DMS153 (cell line): ENCODE measurements around the gene BAG5.

Experiments
- DNase-seq: peaks from one replicate; lab custom pipeline; 2025; lab: John Stamatoyannopoulos, UW

BAG5 gene

DNA sequence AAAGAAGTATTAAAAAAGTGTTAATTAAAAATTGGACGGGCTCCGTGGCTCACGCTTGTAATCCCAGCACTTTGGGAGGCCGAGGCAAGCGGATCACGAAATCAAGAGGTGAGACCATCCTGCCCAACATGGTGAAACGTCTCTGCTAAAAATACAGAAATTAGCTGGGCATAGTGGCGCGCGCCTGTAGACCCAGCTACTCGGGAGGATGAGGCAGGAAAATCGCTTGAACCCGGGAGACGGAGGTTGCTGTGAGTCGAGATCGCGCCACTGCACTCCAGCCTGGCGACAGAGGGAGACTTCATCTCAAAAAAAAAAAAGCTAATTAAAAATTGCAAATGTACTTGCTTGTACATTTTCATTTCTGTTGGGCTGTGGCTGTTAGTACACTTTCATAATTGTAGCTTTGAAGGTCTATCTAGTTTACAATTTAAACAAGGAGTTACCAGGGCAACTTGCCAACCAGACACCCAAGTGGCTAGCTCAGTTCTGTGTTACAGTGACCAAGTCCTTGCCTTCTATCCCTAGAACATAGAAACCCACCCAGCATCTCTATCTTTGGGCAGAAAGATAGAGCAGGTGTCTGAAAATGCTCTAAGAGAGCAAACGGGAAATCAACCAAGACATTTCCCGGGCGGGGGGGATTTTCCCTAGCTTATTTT, 1.5 kb upstream of the BAG5 start:
- DNase-seq = no peak

DNA sequence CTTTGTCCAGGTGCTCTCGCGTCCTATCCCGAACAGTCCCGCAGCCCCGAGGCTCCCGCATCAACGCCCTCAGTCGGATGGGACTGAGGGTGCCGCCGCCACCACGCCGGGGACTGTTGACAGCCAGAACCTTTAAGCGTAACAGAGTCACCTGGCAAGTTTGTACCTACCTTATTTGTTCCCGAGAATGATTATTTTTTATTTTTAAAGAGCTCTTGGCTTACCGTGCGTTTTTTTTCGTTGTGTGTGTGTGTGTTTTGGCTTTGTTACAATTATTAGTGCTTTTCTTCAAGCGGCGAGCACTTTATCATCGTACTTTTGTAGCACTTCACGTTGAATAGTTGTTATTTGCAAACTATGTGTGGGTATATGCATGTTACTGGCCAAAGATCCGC, 766 bp upstream of the BAG5 start:
- no peak for DNase-seq

DNA sequence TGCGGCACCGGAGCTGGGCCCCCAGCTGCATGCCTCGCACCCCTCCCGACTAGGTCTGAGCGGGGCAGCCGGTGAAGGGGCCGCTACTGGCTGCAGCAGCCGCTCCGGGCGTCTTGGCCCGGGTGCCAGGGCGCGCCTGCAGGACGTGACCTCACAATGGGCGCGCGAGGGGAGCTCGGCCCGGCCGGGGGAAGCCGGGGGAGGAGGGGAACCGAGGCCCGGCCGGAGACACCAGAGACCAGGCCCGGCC, 353 bp downstream of the BAG5 start:
- no peak for DNase-seq

DNA sequence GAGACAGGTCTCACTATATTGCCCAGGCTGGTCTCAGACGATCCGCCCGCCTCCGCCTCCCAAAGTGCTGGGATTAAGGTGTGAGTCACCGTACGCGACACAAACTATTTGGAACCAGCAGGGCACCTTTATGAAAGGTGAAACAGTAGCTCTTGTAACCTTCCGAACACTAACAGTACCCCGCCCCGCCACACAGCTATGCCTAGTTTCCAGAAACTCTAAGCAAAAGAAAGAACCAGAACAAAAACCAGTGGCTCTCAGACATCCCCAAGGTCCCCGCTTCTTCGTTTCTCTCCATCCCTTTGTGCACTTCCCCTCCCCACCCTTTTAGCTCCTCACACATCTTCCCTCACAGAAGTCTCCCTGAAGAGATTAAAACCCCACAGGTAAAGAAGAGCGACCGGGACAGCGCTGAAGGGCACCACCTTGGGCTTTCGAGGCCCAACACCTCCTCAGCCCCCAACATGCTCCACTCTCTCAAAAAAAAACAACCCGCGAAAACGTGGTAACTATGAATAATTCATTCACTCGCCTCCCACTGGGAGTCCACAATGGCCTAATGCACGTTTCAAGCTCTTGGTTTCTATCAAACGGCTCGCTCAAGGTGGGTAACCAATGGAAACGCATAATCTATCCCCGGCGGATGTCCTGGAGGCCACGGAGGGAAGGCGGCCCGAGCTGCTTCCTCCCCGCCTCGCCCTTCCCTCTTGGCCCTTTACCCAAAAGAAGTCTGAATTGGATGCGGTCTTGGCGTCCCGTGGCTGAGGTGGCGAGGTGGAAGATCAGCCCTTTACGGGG, 877 bp downstream of the BAG5 start:
- no peak for DNase-seq

DNA sequence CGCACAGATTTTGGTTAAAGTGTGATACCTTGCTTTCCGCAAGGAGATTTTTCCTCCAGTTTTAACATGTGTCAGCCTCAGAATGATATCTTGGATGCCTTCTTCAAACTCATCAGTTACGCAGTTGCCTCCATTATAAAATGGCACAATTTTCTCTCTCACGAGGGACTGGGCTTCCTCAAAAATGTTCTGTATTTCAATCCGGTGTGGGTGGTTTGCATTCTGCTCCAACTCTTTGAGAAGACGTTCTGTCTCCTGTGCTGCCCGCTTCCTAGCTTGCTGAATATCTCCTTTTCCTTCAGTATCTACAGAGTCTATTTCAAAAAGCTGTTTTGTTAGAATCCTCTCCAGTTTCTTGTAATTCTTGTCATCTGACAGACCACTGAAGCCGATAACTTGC, 1.8 kb downstream of the BAG5 start:
- DNase-seq = no peak

DNA sequence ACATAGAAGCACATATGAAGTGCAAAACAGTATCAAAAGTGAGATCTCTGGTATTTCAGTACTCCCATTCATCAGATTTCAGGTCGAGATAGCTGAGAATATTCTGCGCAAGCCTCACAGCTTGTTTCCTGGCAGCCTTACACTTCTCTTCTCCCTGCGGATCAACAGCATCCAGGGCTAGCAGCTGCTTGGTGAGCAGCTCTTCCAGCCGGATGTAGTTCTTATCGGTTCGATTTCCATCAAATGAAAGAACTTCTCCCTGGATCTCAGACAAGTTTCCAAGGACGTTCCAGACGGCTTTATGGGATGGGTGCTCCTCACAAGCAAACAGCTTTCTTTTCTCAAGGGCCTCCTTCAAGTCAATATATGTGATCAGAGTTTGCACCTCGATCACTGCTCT, 2.7 kb downstream of the BAG5 start:
- DNase-seq = no peak

DNA sequence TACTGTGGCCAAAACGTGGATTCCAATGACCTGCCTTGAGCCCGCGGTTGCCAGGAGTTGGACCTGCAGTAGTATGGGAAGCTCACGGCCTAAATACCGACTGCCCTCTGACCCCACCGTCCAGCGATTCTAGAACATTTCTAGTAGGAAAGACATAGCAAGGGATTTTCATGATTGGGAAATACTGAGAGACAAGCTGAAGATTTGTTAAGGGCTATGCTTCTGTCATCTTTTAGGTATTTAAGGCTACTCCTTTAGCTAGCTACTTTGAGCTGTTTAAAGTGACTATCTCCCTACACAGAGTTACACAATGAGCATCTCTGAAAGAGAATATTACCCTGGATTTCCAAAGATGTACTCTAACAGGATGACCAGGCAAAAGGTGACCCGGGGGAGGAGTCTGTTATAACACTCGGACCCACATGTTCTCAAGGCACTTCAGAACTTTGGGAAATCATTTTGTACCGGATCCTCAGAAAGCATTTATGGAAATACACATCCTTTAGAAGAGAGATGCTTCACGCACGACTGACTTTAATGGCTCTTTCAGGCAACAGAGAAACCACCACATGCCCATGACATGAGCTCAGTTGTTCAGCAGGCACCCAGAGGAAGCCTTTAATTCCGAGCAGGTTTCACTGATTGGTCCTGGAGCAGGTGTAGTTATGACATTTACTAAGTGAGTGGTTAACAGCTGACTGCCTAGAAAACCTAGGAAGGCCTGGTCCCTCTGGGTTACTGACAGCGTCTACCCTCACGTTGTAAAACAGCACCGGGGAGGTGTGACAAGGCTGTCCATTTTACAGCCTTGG, 4.2 kb downstream of the BAG5 start:
- DNase-seq = no peak

DNA sequence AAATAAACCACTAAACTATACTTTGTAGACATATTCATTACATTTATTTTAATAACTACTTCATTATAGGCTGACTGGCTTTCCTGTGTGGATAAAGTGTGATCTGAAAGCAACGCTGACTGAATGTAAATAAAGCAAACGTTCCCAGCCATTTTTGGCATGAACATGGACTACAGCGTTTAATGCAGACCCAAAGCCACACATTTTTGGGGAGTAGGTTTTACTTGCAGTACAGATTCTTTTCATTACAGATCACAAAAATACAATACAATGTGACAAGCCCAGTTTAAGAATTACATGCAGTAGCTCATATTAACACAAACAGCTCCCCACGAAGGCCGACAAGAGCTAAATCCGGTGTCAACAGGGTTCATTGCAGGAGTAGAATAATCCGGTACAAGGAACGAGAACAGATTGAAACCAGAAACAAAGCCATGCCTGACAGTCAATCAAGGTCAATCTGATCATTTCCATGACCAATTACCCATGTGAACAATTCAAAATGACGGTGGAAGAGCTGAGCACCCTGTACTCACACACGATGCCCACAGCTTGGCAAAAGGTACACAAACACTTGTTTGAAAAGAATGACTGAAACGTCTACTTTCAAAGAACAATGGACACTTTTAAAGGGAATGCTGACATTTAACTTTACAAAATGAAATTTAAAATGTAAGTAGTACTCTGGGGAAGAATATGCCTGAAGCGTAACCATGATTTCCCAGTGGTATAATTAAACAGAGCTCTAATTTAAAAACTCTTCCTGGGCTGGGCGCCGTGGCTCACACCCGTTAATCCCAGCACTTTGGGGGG, 5.3 kb downstream of the BAG5 start:
- no peak for DNase-seq

DNA sequence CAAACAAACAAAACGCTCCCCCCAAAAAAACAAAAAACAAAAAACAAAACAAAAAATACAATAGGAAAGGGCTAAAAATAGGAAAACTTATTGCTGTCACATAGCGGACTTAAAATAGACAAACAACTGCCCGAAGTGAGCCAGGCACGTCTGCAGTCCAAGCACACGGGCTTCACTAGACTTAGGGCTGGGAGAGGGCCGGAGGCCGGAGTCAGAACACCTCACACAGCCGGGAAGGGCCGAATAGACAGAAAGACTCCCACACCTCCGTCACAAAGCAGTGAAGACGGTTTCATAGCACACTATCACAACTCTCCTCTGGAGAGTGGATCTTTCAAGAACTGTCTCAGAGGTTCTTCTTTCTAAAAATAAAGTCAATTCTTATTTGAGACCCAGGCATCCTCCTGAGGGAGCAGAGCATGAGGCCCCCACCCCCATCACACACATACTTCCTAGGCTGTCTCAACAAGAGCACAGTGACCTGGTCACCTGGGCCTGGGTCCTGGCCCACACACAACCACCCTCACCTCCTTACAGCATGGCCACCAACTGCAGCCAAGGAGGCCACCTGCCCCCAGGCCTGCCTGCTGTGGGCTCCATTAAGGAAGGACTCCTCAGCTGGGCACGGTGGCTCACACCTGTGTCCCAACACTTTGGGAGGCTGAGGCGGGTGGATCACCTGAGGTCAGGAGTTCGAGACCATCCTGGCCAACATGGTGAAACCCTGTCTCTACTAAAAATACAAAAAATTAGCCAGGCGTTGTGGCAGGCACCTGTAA, 6.7 kb downstream of the BAG5 start:
- no peak for DNase-seq

DNA sequence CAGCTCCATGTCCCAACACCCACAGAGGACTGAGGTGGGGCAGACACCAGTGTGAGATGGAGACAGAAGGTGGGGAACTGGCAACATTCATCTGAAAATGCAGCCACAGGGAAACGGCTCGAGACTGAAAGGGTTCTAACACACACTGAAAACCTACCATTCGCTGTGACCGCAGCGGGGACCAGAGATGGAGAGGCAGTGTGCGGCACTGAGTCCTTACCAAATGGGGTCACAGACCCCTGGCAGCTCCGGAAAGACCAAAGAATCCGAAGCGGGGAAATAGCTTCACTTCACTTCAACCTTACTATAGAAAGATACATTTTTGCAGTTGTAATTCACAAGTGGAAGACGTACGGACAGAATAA, 9.6 kb downstream of the BAG5 start:
- DNase-seq = no peak

DNA sequence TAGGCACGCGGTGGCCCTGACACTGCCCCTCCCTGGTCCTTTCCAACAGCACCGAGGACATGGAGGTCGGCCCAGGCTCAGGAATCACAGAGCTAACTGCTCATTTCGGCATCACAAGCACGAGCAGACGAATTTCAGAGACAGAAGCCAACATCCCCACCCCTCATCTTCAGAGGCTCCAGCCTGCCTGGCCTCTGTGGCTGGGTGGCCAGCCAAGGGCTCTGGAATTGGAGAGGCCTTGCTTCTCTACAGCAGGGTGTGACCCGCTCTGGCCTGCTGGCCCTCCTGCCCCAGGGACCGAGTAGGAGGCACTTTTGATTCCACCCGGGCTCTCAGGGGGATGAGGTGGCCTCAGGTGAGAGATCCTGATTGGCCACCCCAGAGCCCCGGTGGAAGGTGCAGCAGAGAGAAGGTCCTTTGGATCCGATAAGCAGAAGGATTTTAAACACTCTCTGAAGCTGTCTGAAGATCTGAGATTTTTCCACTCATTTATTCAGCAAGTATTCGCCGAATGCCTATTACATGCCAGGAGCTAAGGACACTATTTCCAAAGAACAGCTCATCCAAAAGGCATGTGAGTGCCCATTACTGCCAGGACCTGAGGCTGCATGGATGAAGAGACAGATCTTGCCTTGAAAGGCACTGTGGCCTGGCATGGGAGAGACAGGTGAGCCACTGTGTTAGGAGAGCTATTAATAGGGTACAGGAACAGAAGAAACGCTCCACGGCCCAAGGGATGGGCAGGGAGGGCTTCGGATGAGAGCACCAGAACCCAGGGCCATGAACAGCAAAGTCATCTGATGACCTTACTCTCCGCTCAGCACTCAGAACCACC, 10.2 kb downstream of the BAG5 start:
- DNase-seq = no peak

DNA sequence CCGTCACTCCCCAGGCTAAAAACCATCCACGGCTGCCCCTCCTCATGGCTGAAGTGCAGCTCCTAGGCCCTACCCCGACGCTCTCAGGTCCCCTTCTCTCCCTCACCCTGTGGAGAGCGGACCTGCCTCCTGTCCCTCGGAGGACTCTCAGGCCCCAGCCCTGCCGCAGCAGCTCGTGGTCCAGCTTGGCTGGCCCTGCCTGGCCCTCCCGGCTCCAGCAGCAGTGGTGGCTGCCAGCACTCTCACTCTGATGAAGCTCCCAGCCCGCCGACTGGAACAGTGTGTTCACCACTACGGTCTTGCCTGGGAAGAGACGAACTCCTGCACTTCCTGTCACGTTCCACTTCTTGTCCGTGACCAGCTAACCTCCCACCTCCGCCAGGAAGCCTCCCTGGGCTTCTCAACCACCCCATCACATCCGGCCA, 11.1 kb downstream of the BAG5 start:
- DNase-seq = no peak

DNA sequence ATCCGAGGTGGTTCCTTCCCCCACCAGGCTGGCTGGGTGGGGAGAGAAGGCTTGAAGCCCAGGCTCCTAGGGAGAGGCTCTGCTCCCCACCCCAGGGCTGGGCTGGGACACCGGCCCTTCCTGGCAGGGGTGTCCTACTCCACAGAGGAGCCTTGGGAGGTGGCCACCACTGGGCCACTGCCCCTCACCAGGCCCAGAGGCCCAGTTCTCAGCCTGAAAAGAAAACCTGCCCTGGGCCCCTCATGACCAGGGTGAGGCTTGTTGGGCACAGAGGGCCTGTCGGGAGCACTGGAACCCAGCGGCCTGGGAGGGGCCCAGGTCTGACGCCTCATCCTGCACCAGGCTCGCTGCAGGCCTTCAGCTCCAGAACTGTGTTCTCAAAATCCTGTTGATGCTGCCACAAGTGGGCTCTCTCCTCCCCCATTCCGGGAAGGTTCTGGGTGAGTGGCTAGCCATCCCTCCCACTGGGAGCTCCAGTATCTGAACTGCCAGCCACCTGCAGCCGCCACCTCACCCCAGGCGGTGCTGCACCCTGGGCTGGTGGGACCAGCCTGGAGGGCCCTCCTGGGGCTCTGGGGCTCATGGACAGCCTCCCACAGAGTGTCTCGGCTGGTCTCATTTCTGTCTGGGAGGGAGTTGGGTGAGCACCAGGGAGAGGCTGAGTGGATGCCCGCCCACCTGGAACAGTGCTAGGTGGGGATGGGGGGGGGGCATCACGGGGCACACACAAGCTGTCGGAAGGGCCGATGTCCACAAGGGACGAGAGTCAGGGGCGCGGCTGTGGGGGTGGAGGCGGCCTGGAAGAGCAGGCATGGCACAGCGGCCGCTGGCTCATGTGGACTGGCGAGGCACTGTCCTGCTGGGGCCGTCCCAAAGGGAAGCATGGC, 11.8 kb downstream of the BAG5 start:
- no peak for DNase-seq

DNA sequence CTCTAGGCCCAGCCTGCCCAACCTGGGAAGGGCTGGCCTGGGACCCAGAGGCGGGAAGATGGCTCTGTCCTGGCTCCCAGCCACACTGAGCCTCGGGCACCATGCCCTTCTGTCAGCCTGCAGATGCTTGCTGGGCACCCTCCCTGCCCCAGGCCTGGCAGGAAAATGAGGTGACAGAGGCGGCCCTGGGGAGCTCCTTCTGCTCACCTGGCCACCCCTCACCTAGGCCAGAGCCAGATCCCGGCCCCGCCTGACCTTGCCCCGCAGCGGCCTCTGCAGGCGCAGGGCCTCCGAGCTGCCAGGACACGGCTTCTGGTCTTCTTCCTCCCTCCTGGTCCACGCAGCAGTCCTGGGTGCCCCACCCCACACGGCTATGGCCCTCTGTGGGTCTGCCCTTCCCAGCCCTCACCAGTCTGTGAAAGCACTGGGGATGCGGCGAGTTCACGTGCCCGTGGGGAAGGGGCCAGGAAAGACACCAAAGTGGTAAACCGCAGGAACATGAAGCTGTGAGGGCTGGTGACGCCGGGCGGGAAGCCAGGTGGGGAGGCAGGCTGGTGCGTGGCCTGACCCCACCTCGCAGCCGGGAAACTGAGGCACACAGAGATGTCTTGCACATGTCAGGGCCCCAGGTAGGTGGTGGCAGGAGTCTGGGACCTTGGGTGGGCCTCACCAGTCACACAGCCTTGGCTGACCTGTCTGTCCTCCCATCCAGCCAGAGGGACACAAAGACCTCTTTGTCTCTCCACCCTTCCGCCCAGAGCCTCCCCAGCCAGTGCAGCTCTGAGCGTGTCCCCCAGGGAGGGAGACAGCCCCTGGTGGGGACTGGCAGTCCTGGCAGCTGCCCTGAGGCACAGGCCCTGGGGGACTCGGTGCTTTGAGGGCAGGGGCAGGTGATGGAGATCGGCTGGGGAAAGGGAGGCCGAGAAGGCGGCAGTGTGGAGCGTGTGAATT, 12.8 kb downstream of the BAG5 start:
- DNase-seq = no peak

DNA sequence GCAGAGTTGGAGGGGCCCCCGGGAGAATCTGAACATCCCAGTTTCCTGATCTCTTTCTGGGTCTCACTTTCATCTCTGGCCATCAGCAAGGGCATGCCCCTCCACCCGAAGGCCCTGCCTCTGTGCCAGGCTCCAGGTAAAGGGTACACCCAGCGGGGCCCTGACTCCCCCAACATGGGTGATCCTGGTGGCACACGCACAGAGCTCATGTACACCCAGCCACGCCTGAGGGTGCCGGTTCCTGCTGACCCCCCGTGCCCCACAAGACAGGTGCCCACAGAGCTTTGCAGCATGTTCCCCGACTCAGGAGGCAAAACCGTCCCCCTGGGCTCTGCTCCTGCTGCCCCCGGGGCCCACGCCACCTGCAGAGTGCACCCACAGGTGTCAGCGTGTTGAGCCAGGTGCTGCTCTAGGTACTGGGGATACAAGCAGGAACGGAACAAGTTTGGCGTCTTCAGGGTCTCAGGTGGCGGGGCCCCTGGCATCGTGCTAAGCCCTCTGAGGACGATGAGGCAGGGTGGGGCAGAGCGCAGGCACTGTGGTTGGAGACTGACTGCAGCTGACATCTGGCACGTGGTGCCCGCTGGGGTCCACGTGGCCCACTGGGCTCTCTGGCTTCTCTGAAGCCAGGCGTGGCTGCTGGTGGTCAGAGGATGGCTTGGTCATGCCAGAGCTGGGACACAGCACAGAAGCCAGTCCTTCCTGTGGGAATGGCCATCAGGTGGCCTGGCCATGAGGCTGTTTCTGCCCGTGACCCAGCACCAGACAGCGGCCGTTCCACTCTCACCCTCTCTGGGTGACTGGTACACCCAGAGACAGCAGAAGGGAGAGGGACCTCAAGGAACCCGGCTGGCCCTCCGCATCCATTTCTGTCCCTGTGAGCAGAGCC, 13.8 kb downstream of the BAG5 start:
- no peak for DNase-seq

DNA sequence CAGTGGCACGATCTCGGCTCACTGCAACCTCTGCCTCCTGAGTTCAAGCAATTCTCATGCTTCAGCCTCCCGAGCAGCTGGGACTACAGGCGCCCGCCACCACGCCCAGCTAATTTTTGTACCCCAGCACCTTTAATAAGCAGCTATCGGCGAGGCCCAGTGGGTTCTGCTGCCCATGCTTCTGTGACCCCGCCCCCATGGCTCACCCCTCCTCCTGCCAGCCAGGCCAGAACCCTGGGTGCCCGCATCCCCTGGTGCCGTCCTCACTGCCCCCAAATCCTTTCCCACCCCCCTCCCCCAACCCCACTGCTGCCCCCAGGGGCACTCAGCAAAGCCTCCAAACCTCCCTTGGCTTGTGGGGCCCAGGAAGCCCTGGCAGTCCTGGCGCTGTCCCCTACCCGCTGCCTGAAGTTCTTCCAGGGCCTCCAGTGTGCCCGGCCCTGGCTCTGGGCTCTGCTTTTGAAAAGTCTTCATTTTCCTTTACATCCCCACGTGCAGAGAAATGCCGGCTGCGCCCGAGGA, 14.5 kb downstream of the BAG5 start:
- DNase-seq = no peak

DNA sequence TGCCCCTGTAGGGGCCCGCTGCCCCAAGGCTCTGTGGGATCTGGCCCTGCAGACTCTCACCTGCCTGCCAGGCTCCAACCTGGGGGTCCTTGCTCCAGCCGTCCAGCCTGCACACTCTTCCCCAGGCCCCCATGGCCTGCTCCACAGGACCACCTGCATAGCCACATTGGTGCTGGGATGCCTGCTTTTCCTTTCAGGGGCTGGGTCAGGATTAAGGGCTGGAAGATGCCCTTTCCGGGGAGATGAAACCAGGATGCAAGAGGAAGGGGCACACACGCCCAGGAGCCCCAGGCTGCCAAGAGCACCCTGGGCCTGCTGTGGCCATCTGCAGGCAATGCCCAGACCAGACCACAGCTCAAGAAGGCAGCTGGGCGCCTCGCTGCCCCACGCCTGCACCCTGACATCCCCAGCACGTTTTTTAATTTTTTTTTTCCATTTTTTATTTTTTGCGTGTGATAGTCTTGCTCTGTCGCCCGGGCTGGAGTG, 15.0 kb downstream of the BAG5 start:
- no peak for DNase-seq
